GM19467 (cell line): ENCODE measurements around the gene ATP2A1.
"Not testable (repeated sequence)": the region's sequence is repeated elsewhere in the genome, so short reads cannot be mapped to it uniquely, and the experiment has no call there.

Experiments
- ATAC-seq: cut with Tn5 transposase; IDR thresholded peaks from one replicate; pipeline ENCODE4 v1.9.1; 2021; ENCODE audit warnings: mild to moderate bottlenecking, moderate library complexity; ENCODE audit not compliant: unreplicated experiment

ATP2A1 gene

GRCh38 chr16:28880589-28880915 lies 2.3 kb downstream of the ATP2A1 start:
- no peak for ATAC-seq

- ATAC-seq, result no peak
Observed at GRCh38 chr16:28880955-28881354, 2.7 kb downstream of the ATP2A1 start.

- not testable (repeated sequence) for ATAC-seq
Observed at GRCh38 chr16:28881565-28881964, 3.3 kb downstream of the ATP2A1 start.

GRCh38 chr16:28882551-28883160 lies 4.4 kb downstream of the ATP2A1 start:
- no peak for ATAC-seq

- no peak for ATAC-seq
Observed at GRCh38 chr16:28883221-28883996, 5.1 kb downstream of the ATP2A1 start.

GRCh38 chr16:28884045-28884444 lies 5.8 kb downstream of the ATP2A1 start:
- no peak for ATAC-seq

GRCh38 chr16:28886945-28887344 lies 8.7 kb downstream of the ATP2A1 start:
- no peak for ATAC-seq

GRCh38 chr16:28890355-28890754 lies 12.1 kb downstream of the ATP2A1 start:
- not testable (repeated sequence) for ATAC-seq

GRCh38 chr16:28891964-28892890 lies 13.9 kb downstream of the ATP2A1 start:
- ATAC-seq, result no peak

- ATAC-seq, result no peak
Observed at GRCh38 chr16:28893291-28893690, 15.0 kb downstream of the ATP2A1 start.

GRCh38 chr16:28895609-28896008 lies 17.3 kb downstream of the ATP2A1 start:
- no peak for ATAC-seq

GRCh38 chr16:28897826-28898225 lies 19.5 kb downstream of the ATP2A1 start:
- no peak for ATAC-seq

GRCh38 chr16:28898266-28898665 lies 20.0 kb downstream of the ATP2A1 start:
- no peak for ATAC-seq

- no peak for ATAC-seq
Observed at GRCh38 chr16:28898942-28899341, 20.7 kb downstream of the ATP2A1 start.

GRCh38 chr16:28899882-28900590 lies 21.7 kb downstream of the ATP2A1 start:
- ATAC-seq, result no peak

GRCh38 chr16:28900601-28901000 lies 22.3 kb downstream of the ATP2A1 start:
- ATAC-seq, result no peak

GRCh38 chr16:28901862-28902261 lies 23.6 kb downstream of the ATP2A1 start:
- no peak for ATAC-seq

- no peak for ATAC-seq
Observed at GRCh38 chr16:28902909-28903308, 24.6 kb downstream of the ATP2A1 start.

GRCh38 chr16:28903344-28904042 lies 25.2 kb downstream of the ATP2A1 start:
- ATAC-seq, result no peak

- ATAC-seq, result no peak
Observed at GRCh38 chr16:28904363-28904762, 26.1 kb downstream of the ATP2A1 start.
